Keratinocyte (primary cell): ENCODE data around the gene CBFA2T3. TPM values are rescaled to one million over a fixed set of nuclear protein-coding genes. Genes with fewer than 3 reads are reported as not detected.

ENCODE experiments used
- DNase-seq: peaks from one replicate; pipeline ENCODE4 v3.0.0-alpha.2; 2011; ENCODE audit warnings: low read depth, missing footprints, low spot score
- FAIRE-seq: peaks from 2 replicates; lab custom pipeline; 2011; peaks lifted over from hg19 to GRCh38; lab: Jason Lieb, UNC
- H2AFZ ChIP-seq: 2 replicates; pipeline ENCODE4 v1.6.0; 2012; ENCODE audit warnings: low read length, control low read depth, inconsistent platforms; ENCODE audit not compliant: control insufficient read depth
- H3K27ac ChIP-seq: 2 replicates; pipeline ENCODE4 v1.5.1; 2011; ENCODE audit warnings: low read length; ENCODE audit not compliant: control insufficient read depth, insufficient read depth
- H3K27me3 ChIP-seq: 3 replicates; pipeline ENCODE4 v1.6.0; 2011; ENCODE audit warnings: low read length; ENCODE audit not compliant: control insufficient read depth, insufficient read depth; ENCODE audit errors: extremely low read depth
- H3K36me3 ChIP-seq, 2 experiments: 2 replicates in 1 of 2; 3 replicates in 1 of 2; pipeline ENCODE4 v1.5.1; 2011; ENCODE audit warnings: low read length in 2 of 2, mild to moderate bottlenecking in 1 of 2; ENCODE audit not compliant: control insufficient read depth in 2 of 2, insufficient read depth in 2 of 2; ENCODE audit errors: extremely low read depth in 1 of 2
- H3K4me1 ChIP-seq: 3 replicates; pipeline ENCODE4 v1.5.1; 2011; ENCODE audit warnings: low read length; ENCODE audit not compliant: control insufficient read depth, insufficient read depth; ENCODE audit errors: extremely low read depth
- H3K4me2 ChIP-seq: 3 replicates; pipeline ENCODE4 v1.6.0; 2011; ENCODE audit warnings: low read depth, low read length; ENCODE audit not compliant: control insufficient read depth, insufficient read depth; ENCODE audit errors: extremely low read depth
- H3K4me3 ChIP-seq, 3 experiments: fragments of 200-600 bp in 1 of 3; sonication (generic) in 1 of 3; 2 replicates in 2 of 3; 3 replicates in 1 of 3; pipeline ENCODE4 v1.5.1; 2011 to 2016; ENCODE audit warnings: low read length in 3 of 3, mild to moderate bottlenecking in 3 of 3, control low read depth in 2 of 3, inconsistent platforms in 1 of 3, low read depth in 1 of 3, mixed read lengths in 1 of 3, mixed run types in 1 of 3, moderate library complexity in 1 of 3; ENCODE audit not compliant: control insufficient read depth in 2 of 3, insufficient read depth in 2 of 3; ENCODE audit errors: extremely low read depth in 1 of 3
- H3K79me2 ChIP-seq: 2 replicates; pipeline ENCODE4 v1.6.0; 2012; ENCODE audit warnings: low read length; ENCODE audit not compliant: control insufficient read depth, insufficient read depth
- H3K9ac ChIP-seq: 3 replicates; pipeline ENCODE4 v1.6.0; 2011; ENCODE audit warnings: low read length; ENCODE audit not compliant: control insufficient read depth, insufficient read depth; ENCODE audit errors: extremely low read depth
- H3K9me1 ChIP-seq: 3 replicates; pipeline ENCODE4 v1.6.0; 2011; ENCODE audit warnings: low read length; ENCODE audit not compliant: control insufficient read depth, insufficient read depth; ENCODE audit errors: extremely low read depth
- H3K9me3 ChIP-seq: 2 replicates; pipeline ENCODE4 v1.5.1; 2012; ENCODE audit warnings: low read depth, low read length; ENCODE audit not compliant: control insufficient read depth
- H4K20me1 ChIP-seq: 3 replicates; pipeline ENCODE4 v1.6.0; 2011; ENCODE audit warnings: low read length; ENCODE audit not compliant: control insufficient read depth, insufficient read depth; ENCODE audit errors: extremely low read depth
- EZH2 ChIP-seq: IDR thresholded peaks from one replicate; pipeline ENCODE4 v1.6.1; 2012; ENCODE audit warnings: inconsistent platforms, mild to moderate bottlenecking, low read length, moderate library complexity
- dilution Hi-C: fragments of 300-500 bp; cut with MboI; formaldehyde crosslinking; loops from one replicate; pipeline ENCODE4 v1.7.0; 2020; ENCODE audit warnings: low sequenced_read_pairs; ENCODE audit not compliant: extremely low pct_ligation_motif_present
- polyA plus RNA-seq, 5 experiments: library from polyadenylated mRNA; depleted of rRNA in 3 of 5; stranded (reverse) in 3 of 5; stranded (forward) in 1 of 5; unstranded in 1 of 5; fragments of >200 nt; gene quantifications; 1 replicate in 1 of 5; 2 replicates in 3 of 5; 3 replicates in 1 of 5; pipeline versions ENCODE4 v1.2.1 to v1.2.3, GENCODE V29; 2011 to 2012; ENCODE audit warnings: missing spikeins in 2 of 5, low read depth in 1 of 5, low replicate concordance in 1 of 5
- TF ChIP-seq, protein P1 (sequence below), 3 experiments: IDR thresholded peaks in 1 of 3; conservative IDR thresholded peaks in 1 of 3; optimal IDR thresholded peaks in 1 of 3; 2 replicates in 2 of 3; 3 replicates in 1 of 3; pipeline versions ENCODE3 to v1.5.1; 2011; ENCODE audit warnings: low read length in 3 of 3, mild to moderate bottlenecking in 3 of 3, moderate library complexity in 2 of 3, control low read depth in 1 of 3, inconsistent platforms in 1 of 3; ENCODE audit not compliant: insufficient read depth in 2 of 3; ENCODE audit errors: extremely low read depth in 1 of 3

CBFA2T3 gene
- polyA plus RNA-seq, 1 donor (not counting 4 experiments of a cell fraction or from before 2014, with no cell fraction given) = 0.08 TPM

- TF ChIP-seq, protein P1, sequence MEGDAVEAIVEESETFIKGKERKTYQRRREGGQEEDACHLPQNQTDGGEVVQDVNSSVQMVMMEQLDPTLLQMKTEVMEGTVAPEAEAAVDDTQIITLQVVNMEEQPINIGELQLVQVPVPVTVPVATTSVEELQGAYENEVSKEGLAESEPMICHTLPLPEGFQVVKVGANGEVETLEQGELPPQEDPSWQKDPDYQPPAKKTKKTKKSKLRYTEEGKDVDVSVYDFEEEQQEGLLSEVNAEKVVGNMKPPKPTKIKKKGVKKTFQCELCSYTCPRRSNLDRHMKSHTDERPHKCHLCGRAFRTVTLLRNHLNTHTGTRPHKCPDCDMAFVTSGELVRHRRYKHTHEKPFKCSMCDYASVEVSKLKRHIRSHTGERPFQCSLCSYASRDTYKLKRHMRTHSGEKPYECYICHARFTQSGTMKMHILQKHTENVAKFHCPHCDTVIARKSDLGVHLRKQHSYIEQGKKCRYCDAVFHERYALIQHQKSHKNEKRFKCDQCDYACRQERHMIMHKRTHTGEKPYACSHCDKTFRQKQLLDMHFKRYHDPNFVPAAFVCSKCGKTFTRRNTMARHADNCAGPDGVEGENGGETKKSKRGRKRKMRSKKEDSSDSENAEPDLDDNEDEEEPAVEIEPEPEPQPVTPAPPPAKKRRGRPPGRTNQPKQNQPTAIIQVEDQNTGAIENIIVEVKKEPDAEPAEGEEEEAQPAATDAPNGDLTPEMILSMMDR (optimal IDR thresholded peaks at IDR 0.05 in 1 of 3, IDR thresholded peaks at IDR 0.05 in 1 of 3, conservative IDR thresholded peaks at IDR 0.05 in 1 of 3; ENCODE audit: extremely low read depth in 1 of 3, insufficient read depth in 2 of 3, low read length in 3 of 3) = no peak
- no peak for TF ChIP-seq EZH2
- Histone ChIP-seq H3K4me1 (peaks cover 27% of the 10 kb centered on the region), H2AFZ (no peak overlapping the region), H4K20me1 (no peaks in the 10 kb centered on the region), H3K79me2 (no peaks in the 10 kb centered on the region), H3K4me2 (no peak overlapping the region), H3K9me3 (no peaks in the 10 kb centered on the region), H3K36me3 (no peaks in the 10 kb centered on the region), H3K27me3 (peaks cover 36% of the 10 kb centered on the region), H3K9me1 (no peaks in the 10 kb centered on the region), H3K4me3 (no peak overlapping the region), H3K9ac (no peak overlapping the region), H3K27ac (no peak overlapping the region)
- no peak for FAIRE-seq
- dilution Hi-C loops = no loop called here
- DNase-seq = no peak
Observed at GRCh38 chr16:88876942-88877526, 100.0 kb downstream of the CBFA2T3 start.

GRCh38 chr16:88875703-88876234 is 101.2 kb downstream of the CBFA2T3 start:
- no peak overlapping the region for H3K4me2 ChIP-seq
- H4K20me1 ChIP-seq = no peaks in the 10 kb centered on the region
- H3K4me1 ChIP-seq = peaks cover 15% of the 10 kb centered on the region
- FAIRE-seq (no peak), DNase-seq (no peak)
- H3K4me3 ChIP-seq = no peak overlapping the region
- H3K27ac ChIP-seq = no peak overlapping the region
- H3K79me2 ChIP-seq = no peaks in the 10 kb centered on the region
- H3K27me3 ChIP-seq = peaks cover 38% of the 10 kb centered on the region
- no peak overlapping the region for H2AFZ ChIP-seq
- TF ChIP-seq EZH2 = no peak
- TF ChIP-seq, protein P1 (optimal IDR thresholded peaks at IDR 0.05 in 1 of 3, IDR thresholded peaks at IDR 0.05 in 1 of 3, conservative IDR thresholded peaks at IDR 0.05 in 1 of 3; ENCODE audit: extremely low read depth in 1 of 3, insufficient read depth in 2 of 3, low read length in 3 of 3) = no peak
- no peaks in the 10 kb centered on the region for H3K36me3 ChIP-seq
- H3K9me1 ChIP-seq = no peaks in the 10 kb centered on the region
- H3K9ac ChIP-seq = no peak overlapping the region
- H3K9me3 ChIP-seq = no peaks in the 10 kb centered on the region
- dilution Hi-C loops = no loop called here
